ENCODE results near the gene TBC1D23.
"Not testable (repeated sequence)": the region's sequence is repeated elsewhere in the genome, so short reads cannot be mapped to it uniquely, and the experiment has no call there.

TBC1D23 gene

GRCh38 chr3:100252001-100252400 is 8.8 kb upstream of the TBC1D23 start:
- TF ChIP-seq CTCF (IDR thresholded peaks at IDR 0.05; ENCODE audit: extremely low read depth, insufficient read depth, missing control alignments): no peak
- no peak for DNase-seq (ENCODE audit: low spot score)
- in situ Hi-C loops (cut with MboI; ENCODE audit: low pct_unique_long_range_greater_than_20kb, low sequenced_read_pairs, unreplicated experiment): loop anchor here (5.0 to 10.0 kb wide), 2 partner anchors 177 to 415 kb away; no protein-coding TSS in a partner anchor

DNA sequence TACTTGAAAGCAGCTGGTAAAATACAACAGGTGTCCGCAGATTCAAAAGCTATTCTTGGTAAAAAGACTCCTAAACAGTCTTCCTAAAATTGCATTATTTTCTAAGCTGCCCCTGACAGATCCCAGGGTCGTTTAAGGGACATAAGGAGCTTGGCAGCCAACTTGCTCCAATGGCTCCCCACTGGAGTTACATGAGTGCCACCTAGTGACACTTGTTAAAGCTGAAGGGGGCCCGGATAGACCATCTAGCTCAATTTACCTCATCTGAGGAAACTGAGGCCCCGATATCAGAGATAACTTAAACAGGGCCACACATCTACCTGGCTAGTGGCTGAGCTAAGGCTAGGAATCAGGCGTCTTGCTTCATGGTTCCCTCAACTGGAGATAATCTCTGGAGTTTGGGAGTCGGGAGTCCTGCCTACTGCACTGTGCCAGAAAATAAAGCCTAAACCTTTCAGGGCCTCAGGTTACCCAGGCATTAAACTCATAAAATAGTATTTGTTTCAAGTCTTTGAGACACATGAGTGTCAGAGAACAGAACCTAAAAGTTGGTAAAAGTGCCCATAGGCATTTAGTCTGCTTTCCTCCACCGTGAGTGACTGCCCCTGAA is 6.5 kb upstream of the TBC1D23 start:
- DNase-seq (ENCODE audit: low spot score): peak; percentile 51
- in situ Hi-C loops (cut with MboI; ENCODE audit: low pct_unique_long_range_greater_than_20kb, low sequenced_read_pairs, unreplicated experiment): loop anchor here (5.0 to 10.0 kb wide), 2 partner anchors 179 to 417 kb away; no protein-coding TSS in a partner anchor
- peak; percentile 87 for TF ChIP-seq CTCF (IDR thresholded peaks at IDR 0.05; ENCODE audit: extremely low read depth, insufficient read depth, missing control alignments)

DNA sequence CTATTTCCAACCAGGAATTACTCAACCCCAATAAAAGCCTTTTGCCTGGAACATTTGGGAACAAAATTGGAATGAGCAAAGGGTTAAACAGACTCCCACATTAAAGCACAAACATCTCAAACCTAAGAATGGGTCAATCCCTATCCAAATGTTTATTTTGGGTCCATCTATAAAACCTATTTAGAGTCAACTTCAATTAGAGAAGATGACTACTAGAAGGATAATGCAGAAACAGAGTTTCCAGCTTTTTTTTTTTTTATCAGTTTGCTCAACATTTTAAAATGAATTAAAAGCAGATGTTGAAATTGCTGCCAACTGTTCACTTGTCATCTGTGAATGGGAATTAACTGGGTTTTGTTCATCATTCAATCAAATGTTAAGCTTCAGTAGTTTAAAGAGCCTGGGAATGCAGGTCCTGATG is 4.1 kb upstream of the TBC1D23 start:
- no peak for TF ChIP-seq CTCF (IDR thresholded peaks at IDR 0.05; ENCODE audit: extremely low read depth, insufficient read depth, missing control alignments)
- no peak for DNase-seq (ENCODE audit: low spot score)
- in situ Hi-C loops (cut with MboI; ENCODE audit: low pct_unique_long_range_greater_than_20kb, low sequenced_read_pairs, unreplicated experiment): loop anchor here (10.0 kb wide), 1 partner anchor 182 kb away; no protein-coding TSS in a partner anchor

DNA sequence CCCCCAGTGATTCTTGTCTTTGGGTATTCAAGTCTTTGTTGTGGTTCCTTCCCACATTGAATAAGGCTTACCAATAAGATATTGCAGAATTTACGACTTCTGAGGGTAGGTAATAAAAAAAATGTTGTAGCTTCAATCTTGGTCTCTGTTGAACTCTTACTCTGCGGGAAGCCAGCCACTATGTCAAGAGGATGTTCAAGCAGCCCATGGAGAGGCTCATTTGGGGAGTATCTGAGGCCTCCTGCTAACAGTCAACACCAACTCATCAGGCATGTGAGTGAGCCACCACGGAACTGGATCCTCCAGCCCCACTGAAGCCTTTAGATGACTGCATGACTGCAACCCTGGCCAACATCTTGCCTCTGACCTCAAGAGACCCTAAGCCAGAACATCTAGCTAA is 3.2 kb upstream of the TBC1D23 start:
- DNase-seq (ENCODE audit: low spot score): no peak
- in situ Hi-C loops (cut with MboI; ENCODE audit: low pct_unique_long_range_greater_than_20kb, low sequenced_read_pairs, unreplicated experiment): loop anchor here (10.0 kb wide), 1 partner anchor 183 kb away; no protein-coding TSS in a partner anchor
- TF ChIP-seq CTCF (IDR thresholded peaks at IDR 0.05; ENCODE audit: extremely low read depth, insufficient read depth, missing control alignments): no peak

DNA sequence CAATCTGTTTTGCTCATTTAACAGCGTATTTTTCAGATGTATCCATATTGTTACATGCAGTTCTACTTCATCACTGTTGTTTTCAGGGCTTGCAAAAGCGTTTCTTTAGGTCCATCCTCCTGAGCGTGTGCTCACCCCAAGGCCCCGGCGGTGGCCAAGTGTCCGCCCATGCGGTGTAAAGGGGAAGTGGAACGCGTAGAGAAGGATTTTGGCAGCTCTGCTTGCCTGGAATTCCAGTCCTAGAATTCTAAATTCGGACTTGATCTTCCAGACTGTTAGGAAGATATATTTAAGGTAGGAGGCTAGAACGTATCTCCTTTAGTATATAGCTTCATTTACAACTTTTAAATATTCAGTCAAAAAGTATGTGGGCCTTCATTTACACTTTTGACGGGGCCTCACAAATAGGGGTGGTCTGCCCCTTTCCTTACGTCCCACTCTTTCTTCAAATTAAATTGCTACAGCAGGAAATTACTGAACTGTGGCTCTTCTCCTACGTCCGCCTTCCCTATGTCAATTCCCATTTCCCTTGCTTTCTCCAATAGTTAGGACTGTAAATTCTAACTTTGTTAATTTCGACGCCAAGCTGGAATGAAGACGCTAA is 609 bp upstream of the TBC1D23 start:
- DNase-seq (ENCODE audit: low spot score): no peak
- in situ Hi-C loops (cut with MboI; ENCODE audit: low pct_unique_long_range_greater_than_20kb, low sequenced_read_pairs, unreplicated experiment): no loop called here

DNA sequence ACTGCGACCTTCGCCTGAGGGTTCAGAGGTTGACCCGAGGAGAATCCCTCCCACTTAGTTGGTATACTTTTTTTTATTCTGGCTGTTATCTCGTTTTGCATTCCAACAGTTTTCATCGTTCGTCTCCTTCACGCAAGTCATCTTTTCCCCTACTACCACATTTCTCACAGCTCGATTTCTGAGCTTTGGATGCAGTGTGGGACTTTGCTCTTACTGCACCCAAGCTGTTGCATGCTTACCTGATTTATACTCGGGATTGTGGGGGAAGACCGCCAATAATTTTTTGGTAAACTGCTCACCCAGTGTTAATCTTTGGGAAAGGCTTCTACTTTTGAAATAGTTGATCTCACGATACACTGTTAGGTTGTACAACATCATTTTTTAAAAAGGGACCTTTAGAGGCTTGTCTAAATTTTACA is 702 bp downstream of the TBC1D23 start:
- TF ChIP-seq CTCF (IDR thresholded peaks at IDR 0.05; ENCODE audit: extremely low read depth, insufficient read depth, missing control alignments): no peak
- no peak for DNase-seq (ENCODE audit: low spot score)
- in situ Hi-C loops (cut with MboI; ENCODE audit: low pct_unique_long_range_greater_than_20kb, low sequenced_read_pairs, unreplicated experiment): no loop called here

More for the DNA sequence above, 609 bp upstream of the TBC1D23 start:
- TF ChIP-seq CTCF (IDR thresholded peaks at IDR 0.05; ENCODE audit: extremely low read depth, insufficient read depth, missing control alignments): no peak

DNA sequence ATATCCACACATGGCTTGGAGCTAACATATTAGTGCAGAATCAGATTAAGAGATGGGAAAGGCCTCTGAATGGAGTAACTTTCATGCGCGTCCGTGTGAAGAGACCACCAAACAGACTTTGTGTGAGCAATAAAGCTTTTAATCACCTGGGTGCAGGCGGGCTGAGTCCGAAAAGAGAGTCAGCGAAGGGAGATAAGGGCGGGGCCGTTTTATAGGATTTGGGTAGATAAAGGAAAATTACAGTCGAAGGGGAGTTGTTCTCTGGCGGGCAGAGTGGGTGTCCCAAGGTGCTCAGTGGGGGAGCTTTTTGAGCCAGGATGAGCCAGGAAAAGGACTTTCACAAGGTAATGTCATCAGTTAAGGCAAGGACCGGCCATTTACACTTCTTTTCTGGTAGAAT is 2.1 kb downstream of the TBC1D23 start:
- in situ Hi-C loops (cut with MboI; ENCODE audit: low pct_unique_long_range_greater_than_20kb, low sequenced_read_pairs, unreplicated experiment); DNase-seq (ENCODE audit: low spot score): not testable (repeated sequence)
